ENCODE measurements around the gene CDKN2B-AS1.

DNA sequence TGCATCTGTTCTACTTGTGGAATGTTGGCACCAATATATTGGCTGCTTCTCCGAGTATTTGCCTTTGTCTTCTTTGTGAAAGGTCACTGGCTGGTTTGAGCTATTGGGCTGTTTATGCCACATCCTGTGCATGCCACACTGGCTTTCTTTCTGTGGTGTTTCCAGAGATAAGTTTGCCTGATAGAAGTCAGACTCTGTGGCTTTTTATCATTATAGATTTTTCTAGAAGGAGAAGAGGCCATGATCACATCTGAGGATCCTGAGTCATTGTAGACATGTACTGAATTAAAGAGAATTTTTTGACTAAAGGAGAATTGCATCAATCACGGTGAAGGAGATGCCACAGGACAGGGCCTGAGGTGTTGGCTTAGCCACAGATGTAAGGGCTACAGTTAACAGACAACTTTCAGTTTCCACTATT is 41.0 kb downstream of the CDKN2B-AS1 start:
- TF ChIP-seq, protein P1, sequence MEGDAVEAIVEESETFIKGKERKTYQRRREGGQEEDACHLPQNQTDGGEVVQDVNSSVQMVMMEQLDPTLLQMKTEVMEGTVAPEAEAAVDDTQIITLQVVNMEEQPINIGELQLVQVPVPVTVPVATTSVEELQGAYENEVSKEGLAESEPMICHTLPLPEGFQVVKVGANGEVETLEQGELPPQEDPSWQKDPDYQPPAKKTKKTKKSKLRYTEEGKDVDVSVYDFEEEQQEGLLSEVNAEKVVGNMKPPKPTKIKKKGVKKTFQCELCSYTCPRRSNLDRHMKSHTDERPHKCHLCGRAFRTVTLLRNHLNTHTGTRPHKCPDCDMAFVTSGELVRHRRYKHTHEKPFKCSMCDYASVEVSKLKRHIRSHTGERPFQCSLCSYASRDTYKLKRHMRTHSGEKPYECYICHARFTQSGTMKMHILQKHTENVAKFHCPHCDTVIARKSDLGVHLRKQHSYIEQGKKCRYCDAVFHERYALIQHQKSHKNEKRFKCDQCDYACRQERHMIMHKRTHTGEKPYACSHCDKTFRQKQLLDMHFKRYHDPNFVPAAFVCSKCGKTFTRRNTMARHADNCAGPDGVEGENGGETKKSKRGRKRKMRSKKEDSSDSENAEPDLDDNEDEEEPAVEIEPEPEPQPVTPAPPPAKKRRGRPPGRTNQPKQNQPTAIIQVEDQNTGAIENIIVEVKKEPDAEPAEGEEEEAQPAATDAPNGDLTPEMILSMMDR (IDR thresholded peaks at IDR 0.05; ENCODE audit: insufficient read depth, low read length, poor library complexity, severe bottlenecking) = no peak
- TF ChIP-seq EZH2phosphoT487 (conservative IDR thresholded peaks at IDR 0.05; ENCODE audit: low read length) = no peak

Data from SU-DHL-6 (cell line).